K562 (cell line): ENCODE results near the gene SLC2A4. TPM values are rescaled to one million over a fixed set of nuclear protein-coding genes. Genes with fewer than 3 reads are reported as not detected.

ENCODE experiments used
- CREBBP ChIP-seq: IDR thresholded peaks from one replicate; pipeline ENCODE4 v1.6.1; 2012; ENCODE audit warnings: low read depth, mild to moderate bottlenecking, control low read depth, inconsistent platforms, low read length
- KLF6 ChIP-seq: fragments of 250-450 bp; sonication (Bioruptor Pico); IDR thresholded peaks from 2 replicates; pipeline ENCODE4 v1.4.0; 2020; ENCODE audit warnings: mild to moderate bottlenecking, moderate library complexity, borderline replicate concordance
- OTX1 ChIP-seq: fragments of 450-650 bp; formaldehyde crosslinking; IDR thresholded peaks from 2 replicates; pipeline ENCODE4 v1.4.0; 2022; ENCODE audit warnings: mild to moderate bottlenecking
- RB1 ChIP-seq: fragments of 450-650 bp; IDR thresholded peaks from 2 replicates; pipeline ENCODE4 v1.6.1; 2017; ENCODE audit warnings: low read depth, mild to moderate bottlenecking
- RFX7 ChIP-seq: fragments of 250-450 bp; sonication (Bioruptor Pico); IDR thresholded peaks from 2 replicates; pipeline ENCODE4 v1.5.1; 2021; ENCODE audit warnings: mild to moderate bottlenecking
- RNF2 ChIP-seq: sonication (generic); IDR thresholded peaks from 2 replicates; pipeline ENCODE4 v1.6.1; 2016
- SAFB2 ChIP-seq: fragments of 200-400 bp; formaldehyde crosslinking; IDR thresholded peaks from 2 replicates; pipeline ENCODE4 v1.6.1; 2018; ENCODE audit warnings: borderline replicate concordance, low read length, low read depth, moderate library complexity; ENCODE audit not compliant: severe bottlenecking
- SPI1 ChIP-seq: IDR thresholded peaks from 2 replicates; pipeline ENCODE4 v1.6.1; 2011; ENCODE audit warnings: low read depth, low read length, control low read depth, borderline replicate concordance
- STAT5B ChIP-seq: fragments of 250-450 bp; sonication (Bioruptor Pico); IDR thresholded peaks from 2 replicates; pipeline ENCODE4 v1.8.0; 2021; ENCODE audit warnings: mild to moderate bottlenecking, inconsistent platforms
- U2AF2 ChIP-seq: fragments of 200-400 bp; formaldehyde crosslinking; optimal IDR thresholded peaks from 2 replicates; pipeline ENCODE3; 2017; ENCODE audit warnings: low read depth, mild to moderate bottlenecking, low read length
- ZBTB1 ChIP-seq: sonication (generic); formaldehyde crosslinking; IDR thresholded peaks from 2 replicates; pipeline ENCODE4 v1.8.1; 2023; ENCODE audit warnings: missing genetic modification reagents, low read depth, mild to moderate bottlenecking, borderline replicate concordance
- ZNF76 ChIP-seq: fragments of 250-450 bp; sonication (Bioruptor Pico); IDR thresholded peaks from 2 replicates; pipeline ENCODE4 v1.4.0; 2020; ENCODE audit warnings: mild to moderate bottlenecking, moderate library complexity, borderline replicate concordance
- polyA plus RNA-seq, 8 experiments: library from polyadenylated mRNA; depleted of rRNA in 4 of 8; stranded (reverse) in 5 of 8; unstranded in 3 of 8; fragments of >200 nt; fragmentation: Nextera tagmentation in 2 of 8; fragmentation: Illumina TruSeq in 1 of 8; extraction: Ambion mirVana in 2 of 8; extraction: Trizol in 1 of 8; gene quantifications; 2 replicates each; pipeline versions ENCODE4 v1.2.1 to v1.2.3, GENCODE V29; 2011 to 2014; ENCODE audit warnings: inconsistent platforms in 1 of 8, missing spikeins in 1 of 8
- total RNA-seq, 7 experiments: library from RNA; depleted of rRNA in 6 of 7; stranded (reverse); fragments of >200 nt in 6 of 7; fragmentation: Illumina TruSeq in 2 of 7; extraction: Trizol in 2 of 7; gene quantifications; 2 replicates each; pipeline versions ENCODE4 v1.2.1 to v1.2.3, GENCODE V29; 2011 to 2021; ENCODE audit warnings: low replicate concordance in 1 of 7
- TF ChIP-seq, protein P1 (sequence below): fragments of 200-600 bp; sonication (generic); IDR thresholded peaks from one replicate; pipeline ENCODE4 v1.6.1; 2012; ENCODE audit warnings: mild to moderate bottlenecking, low read depth, low read length, inconsistent platforms
- TF ChIP-seq, protein P2 (sequence below): sonication (generic); formaldehyde crosslinking; IDR thresholded peaks from 2 replicates; pipeline ENCODE4 v1.8.0; 2022; ENCODE audit warnings: missing genetic modification reagents, mild to moderate bottlenecking, moderate library complexity, borderline replicate concordance

SLC2A4 gene
- total and polyA plus RNA-seq, 9 of the 15 experiments (the other 6 are each of a cell fraction or from before 2014, with no cell fraction given) = 0.74 to 3.5 (median 1.6) TPM

- TF ChIP-seq, protein P1, sequence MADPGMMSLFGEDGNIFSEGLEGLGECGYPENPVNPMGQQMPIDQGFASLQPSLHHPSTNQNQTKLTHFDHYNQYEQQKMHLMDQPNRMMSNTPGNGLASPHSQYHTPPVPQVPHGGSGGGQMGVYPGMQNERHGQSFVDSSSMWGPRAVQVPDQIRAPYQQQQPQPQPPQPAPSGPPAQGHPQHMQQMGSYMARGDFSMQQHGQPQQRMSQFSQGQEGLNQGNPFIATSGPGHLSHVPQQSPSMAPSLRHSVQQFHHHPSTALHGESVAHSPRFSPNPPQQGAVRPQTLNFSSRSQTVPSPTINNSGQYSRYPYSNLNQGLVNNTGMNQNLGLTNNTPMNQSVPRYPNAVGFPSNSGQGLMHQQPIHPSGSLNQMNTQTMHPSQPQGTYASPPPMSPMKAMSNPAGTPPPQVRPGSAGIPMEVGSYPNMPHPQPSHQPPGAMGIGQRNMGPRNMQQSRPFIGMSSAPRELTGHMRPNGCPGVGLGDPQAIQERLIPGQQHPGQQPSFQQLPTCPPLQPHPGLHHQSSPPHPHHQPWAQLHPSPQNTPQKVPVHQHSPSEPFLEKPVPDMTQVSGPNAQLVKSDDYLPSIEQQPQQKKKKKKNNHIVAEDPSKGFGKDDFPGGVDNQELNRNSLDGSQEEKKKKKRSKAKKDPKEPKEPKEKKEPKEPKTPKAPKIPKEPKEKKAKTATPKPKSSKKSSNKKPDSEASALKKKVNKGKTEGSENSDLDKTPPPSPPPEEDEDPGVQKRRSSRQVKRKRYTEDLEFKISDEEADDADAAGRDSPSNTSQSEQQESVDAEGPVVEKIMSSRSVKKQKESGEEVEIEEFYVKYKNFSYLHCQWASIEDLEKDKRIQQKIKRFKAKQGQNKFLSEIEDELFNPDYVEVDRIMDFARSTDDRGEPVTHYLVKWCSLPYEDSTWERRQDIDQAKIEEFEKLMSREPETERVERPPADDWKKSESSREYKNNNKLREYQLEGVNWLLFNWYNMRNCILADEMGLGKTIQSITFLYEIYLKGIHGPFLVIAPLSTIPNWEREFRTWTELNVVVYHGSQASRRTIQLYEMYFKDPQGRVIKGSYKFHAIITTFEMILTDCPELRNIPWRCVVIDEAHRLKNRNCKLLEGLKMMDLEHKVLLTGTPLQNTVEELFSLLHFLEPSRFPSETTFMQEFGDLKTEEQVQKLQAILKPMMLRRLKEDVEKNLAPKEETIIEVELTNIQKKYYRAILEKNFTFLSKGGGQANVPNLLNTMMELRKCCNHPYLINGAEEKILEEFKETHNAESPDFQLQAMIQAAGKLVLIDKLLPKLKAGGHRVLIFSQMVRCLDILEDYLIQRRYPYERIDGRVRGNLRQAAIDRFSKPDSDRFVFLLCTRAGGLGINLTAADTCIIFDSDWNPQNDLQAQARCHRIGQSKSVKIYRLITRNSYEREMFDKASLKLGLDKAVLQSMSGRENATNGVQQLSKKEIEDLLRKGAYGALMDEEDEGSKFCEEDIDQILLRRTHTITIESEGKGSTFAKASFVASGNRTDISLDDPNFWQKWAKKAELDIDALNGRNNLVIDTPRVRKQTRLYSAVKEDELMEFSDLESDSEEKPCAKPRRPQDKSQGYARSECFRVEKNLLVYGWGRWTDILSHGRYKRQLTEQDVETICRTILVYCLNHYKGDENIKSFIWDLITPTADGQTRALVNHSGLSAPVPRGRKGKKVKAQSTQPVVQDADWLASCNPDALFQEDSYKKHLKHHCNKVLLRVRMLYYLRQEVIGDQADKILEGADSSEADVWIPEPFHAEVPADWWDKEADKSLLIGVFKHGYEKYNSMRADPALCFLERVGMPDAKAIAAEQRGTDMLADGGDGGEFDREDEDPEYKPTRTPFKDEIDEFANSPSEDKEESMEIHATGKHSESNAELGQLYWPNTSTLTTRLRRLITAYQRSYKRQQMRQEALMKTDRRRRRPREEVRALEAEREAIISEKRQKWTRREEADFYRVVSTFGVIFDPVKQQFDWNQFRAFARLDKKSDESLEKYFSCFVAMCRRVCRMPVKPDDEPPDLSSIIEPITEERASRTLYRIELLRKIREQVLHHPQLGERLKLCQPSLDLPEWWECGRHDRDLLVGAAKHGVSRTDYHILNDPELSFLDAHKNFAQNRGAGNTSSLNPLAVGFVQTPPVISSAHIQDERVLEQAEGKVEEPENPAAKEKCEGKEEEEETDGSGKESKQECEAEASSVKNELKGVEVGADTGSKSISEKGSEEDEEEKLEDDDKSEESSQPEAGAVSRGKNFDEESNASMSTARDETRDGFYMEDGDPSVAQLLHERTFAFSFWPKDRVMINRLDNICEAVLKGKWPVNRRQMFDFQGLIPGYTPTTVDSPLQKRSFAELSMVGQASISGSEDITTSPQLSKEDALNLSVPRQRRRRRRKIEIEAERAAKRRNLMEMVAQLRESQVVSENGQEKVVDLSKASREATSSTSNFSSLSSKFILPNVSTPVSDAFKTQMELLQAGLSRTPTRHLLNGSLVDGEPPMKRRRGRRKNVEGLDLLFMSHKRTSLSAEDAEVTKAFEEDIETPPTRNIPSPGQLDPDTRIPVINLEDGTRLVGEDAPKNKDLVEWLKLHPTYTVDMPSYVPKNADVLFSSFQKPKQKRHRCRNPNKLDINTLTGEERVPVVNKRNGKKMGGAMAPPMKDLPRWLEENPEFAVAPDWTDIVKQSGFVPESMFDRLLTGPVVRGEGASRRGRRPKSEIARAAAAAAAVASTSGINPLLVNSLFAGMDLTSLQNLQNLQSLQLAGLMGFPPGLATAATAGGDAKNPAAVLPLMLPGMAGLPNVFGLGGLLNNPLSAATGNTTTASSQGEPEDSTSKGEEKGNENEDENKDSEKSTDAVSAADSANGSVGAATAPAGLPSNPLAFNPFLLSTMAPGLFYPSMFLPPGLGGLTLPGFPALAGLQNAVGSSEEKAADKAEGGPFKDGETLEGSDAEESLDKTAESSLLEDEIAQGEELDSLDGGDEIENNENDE = no peak
- TF ChIP-seq ZNF76 (CRISPR knock-in tag) (no peak), OTX1 (no peak), RNF2 (peak; percentile 12; the same call in 1 of the 2 replicates), ZBTB1 (CRISPR knock-in tag) (no peak), CREBBP (no peak), U2AF2 (no peak), STAT5B (CRISPR knock-in tag) (no peak), KLF6 (CRISPR knock-in tag) (no peak), RFX7 (CRISPR knock-in tag) (no peak), SAFB2 (no peak), RB1 (no peak), SPI1 (no peak)
- TF ChIP-seq, protein P2, sequence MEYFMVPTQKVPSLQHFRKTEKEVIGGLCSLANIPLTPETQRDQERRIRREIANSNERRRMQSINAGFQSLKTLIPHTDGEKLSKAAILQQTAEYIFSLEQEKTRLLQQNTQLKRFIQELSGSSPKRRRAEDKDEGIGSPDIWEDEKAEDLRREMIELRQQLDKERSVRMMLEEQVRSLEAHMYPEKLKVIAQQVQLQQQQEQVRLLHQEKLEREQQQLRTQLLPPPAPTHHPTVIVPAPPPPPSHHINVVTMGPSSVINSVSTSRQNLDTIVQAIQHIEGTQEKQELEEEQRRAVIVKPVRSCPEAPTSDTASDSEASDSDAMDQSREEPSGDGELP = no peak
Measured at GRCh38 chr17:7262935-7263800, 18.4 kb upstream of the SLC2A4 start (continued).
